NCI-H510A treated with DMSO at 0.1 percent for 48 hours (cell line): Measurements from ENCODE around the gene LRP1B.
"Not testable (repeated sequence)": the region's sequence is repeated elsewhere in the genome, so short reads cannot be mapped to it uniquely, and the experiment has no call there.

Source experiments
- DNase-seq: peaks from one replicate; lab custom pipeline; 2025; lab: John Stamatoyannopoulos, UW

LRP1B gene

DNA sequence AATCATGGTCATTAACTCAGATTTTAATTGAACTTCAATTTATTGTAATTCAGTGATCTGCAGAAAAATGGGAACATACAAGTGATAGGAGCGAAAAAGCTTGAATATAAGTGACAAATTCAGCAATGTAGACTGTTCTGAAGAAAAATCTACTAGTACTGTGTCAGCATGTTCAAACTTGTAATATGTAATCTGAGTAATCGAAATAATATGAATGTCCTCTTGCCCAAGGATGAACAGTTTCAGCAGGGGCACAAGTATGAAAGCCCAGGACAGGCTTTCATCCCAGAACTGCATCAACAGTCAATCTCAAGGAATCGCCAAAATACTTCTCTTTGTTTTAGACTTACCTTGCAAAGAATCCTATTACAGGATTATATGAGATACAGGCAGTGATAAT is 1110.5 kb downstream of the LRP1B start:
- DNase-seq, result no peak

GRCh38 chr2:141015341-141016047 is 1115.3 kb downstream of the LRP1B start:
- DNase-seq, result no peak

GRCh38 chr2:141003967-141004657 is 1126.7 kb downstream of the LRP1B start:
- peak; percentile 2 for DNase-seq

DNA sequence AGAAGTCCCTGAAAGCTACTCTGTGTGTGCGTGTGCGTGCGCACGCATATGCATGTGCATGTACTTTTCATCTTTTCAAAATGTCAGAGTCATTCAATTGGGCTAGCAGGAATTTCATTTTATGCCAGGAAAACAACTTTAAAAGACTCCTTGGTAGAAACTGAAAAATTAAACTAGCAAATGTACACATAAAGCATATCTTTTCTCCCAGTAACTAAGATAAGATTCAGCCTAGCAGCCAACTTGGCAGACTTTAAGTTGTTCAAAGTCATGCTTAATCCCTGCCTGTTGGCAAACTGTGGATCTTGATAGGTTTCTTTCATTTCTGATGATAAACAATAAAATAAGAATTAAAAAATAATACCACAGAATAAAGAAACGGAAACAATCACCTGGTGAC is 1129.1 kb downstream of the LRP1B start:
- no peak for DNase-seq

DNA sequence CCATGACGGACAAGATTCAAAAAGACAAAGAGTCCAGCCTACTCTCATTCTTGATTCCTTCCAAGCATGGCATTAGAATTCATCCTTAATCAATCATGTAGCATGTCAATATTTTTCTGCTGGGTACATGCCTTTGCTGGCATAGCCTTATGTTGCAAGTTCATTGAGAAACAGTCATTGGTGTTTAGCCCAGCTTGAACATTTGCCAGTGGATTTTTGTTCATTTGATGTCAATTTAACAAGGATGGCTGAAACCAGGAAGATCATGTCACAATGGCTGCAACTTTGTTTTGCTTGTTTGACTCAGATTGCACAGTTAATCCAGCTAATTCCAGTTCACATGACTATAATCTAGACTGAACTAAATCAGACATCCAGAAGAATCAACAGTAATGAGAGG is 1132.2 kb downstream of the LRP1B start:
- no peak for DNase-seq

- DNase-seq, result no peak
Observed at GRCh38 chr2:140998017-140998416, 1132.8 kb downstream of the LRP1B start.

GRCh38 chr2:140994856-140995255 is 1136.0 kb downstream of the LRP1B start:
- no peak for DNase-seq

DNA sequence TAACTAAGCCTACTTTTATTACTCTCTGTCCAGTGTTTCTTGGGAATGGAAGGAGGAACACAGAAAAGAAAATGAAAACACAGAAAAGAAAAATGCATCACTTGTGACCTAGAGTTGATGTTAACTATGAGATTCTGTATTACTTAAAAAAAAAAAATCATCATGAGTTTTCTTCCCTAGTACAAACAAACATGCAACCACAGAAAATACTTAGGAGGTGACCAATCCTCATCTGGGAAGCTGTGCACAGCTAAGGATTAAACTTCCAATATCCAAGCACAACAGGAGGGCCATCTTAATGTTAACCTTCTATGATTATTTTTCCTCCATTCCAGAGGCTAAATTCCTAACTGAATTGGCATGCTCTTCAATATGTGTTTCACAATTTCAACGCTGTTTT is 1140.4 kb downstream of the LRP1B start:
- DNase-seq, result no peak

DNA sequence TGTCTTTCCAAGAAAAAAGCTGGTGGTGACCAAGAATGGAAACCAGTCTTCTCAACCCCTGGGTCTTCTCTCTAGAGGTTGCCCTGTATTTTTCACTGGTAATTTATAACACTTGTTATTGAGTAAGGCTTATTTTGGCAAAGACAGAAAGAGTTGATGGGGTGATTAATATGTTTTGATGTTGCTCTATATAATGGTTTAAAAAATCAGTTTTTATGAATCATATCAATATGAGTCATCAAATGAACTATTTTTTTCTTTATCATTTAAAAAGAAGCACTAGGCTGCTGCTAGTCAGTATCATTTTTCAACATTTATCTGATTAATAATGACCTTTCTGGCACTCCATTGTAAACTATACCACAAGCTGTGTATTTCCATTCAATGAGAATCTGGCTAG is 1142.2 kb downstream of the LRP1B start:
- DNase-seq, result no peak

GRCh38 chr2:140986456-140986855 is 1144.4 kb downstream of the LRP1B start:
- no peak for DNase-seq

- no peak for DNase-seq
Observed at GRCh38 chr2:140975237-140975636, 1155.6 kb downstream of the LRP1B start.

DNA sequence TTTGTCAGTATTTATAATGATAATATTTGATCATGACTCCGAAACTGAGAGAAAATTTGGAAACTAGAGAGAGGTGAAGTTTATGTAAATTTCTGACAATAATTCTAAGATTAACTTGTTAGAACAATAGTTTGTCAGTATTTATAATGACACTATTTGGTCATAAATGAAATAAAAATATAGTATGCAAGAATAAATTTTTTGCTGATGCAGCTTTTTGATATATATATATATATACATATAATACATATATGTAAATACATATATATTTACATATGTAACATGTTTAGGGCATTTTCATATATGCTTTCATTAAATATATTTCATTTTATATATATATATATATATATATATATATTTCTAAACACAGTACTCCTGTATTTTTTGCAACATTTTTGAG is 1158.1 kb downstream of the LRP1B start:
- no peak for DNase-seq

GRCh38 chr2:140964324-140964723 is 1166.5 kb downstream of the LRP1B start:
- not testable (repeated sequence) for DNase-seq

DNA sequence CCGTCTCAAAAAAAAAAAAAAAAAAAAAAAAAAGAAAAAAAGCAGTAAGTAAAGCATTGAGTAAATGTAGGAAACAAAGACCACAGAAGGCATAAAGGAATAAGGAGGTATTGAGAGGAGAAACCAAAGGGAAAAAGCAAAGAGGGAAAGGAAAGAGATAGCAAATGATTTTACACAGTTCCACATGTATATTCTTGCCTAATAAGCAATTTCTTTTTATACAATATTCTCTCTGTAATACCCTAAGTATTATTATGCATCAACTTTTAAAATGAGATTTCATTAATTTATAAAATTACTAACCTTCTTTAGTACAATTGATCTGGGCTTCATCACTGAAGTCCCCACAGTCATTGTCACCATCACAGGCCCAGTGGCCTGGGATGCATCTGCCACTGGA is 1180.9 kb downstream of the LRP1B start:
- no peak for DNase-seq

- no peak for DNase-seq
Observed at GRCh38 chr2:140947236-140947635, 1183.6 kb downstream of the LRP1B start.

GRCh38 chr2:140943867-140944266 is 1186.9 kb downstream of the LRP1B start:
- DNase-seq, result no peak

DNA sequence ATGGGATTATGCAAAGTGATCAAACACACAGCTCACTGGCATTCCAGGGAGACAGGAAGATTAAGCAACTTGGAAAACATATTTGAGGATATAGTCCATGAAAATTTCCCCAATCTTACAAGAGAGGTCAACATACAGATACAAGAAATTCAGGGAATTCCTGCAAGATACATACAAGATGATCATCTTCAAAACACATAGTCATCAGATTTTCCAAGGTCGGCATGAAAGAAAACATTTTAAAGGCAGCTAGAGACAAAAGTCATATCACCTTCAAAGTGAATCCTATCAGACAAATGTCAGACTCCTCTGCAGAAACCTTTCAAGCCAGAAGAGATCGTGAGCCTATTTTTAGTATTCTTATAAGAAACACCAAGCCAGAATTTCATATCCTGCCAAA is 1188.5 kb downstream of the LRP1B start:
- DNase-seq, result no peak

DNA sequence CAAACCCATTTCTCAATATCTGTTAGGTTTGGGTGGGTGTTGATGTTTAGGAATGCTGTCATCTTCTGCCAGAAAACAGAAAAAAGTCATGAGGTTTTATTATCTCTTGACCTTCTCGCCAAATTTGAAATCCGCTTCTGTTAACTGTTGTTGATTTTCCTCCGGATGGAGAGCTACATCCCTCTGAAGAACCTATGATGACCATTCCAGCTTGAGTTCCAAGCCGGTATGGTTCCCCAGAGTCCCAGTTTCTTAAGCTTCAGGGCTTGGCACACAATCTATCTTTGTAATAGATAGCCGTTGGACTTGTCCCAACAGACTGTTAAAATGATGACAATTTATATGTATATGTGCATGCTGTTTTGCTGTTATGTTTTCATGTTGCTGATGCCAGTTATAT is 1201.0 kb downstream of the LRP1B start:
- no peak for DNase-seq

DNA sequence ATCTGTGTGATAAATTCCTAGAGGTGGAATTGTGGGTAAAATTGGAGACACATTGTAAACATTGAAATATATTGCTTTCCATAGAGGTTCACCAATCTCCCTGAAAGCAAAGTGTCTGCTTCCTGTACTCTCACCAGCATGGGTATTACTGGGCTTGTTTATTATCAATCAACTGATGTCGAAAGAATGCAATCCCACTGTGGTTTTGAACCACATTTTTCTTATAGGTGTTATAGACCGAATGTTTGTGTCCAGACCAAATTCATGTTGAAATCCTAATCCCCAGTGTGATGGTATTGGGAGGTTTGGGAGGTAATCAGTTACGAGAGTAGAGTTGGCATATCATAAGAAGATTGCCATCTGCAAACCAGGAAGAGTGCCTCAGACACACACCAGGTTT is 1212.4 kb downstream of the LRP1B start:
- no peak for DNase-seq

GRCh38 chr2:140916410-140916809 is 1214.4 kb downstream of the LRP1B start:
- DNase-seq, result no peak

GRCh38 chr2:140910683-140911082 is 1220.1 kb downstream of the LRP1B start:
- no peak for DNase-seq

DNA sequence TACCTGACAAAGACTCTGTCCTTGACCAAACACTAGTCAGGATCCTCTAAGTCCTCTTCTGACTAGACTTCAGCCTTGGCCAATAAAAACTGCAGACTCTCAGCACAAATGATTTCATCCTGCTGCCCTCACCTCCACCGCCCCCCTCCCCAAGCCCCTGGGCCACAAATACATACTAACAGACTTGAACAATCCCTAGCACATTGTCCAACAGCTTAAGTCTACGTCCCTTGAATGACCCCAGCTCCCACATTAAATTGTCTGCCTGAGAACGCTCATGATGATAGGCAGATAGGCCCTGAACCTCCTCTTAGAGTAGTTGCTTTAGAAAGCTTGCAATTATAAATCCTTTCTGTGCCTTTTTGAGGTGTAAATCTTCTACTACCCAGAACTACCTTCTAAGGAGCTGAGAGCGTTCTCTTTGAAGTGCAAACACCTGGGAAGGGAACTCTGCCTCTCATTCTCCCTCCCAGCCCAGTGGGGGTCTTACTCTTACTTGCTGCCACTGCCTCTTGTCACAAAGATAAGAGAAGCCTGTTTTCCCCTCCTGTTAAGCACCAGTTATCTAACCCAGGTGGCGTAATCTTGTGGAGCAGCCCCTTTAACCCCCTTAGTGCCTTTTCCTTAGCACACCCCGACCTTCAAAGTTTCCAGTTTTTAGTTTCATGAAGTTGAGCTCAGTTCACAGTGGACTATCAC is 1225.6 kb downstream of the LRP1B start:
- no peak for DNase-seq

GRCh38 chr2:140895378-140895777 is 1235.4 kb downstream of the LRP1B start:
- DNase-seq, result peak; percentile 50
